Parathyroid adenoma (tissue), 2 donors: Measurements from ENCODE around the gene EPG5.

ENCODE experiments used
- H2AFZ ChIP-seq: fragments of 300-600 bp; sonication (generic); one replicate; pipeline ENCODE4 v1.7.0; 2017; ENCODE audit warnings: antibody characterized with exemption, mild to moderate bottlenecking
- H3K27ac ChIP-seq: fragments of 300-600 bp; sonication (generic); one replicate; pipeline ENCODE4 v1.7.0; 2017
- H3K27me3 ChIP-seq: fragments of 300-600 bp; sonication (generic); one replicate; pipeline ENCODE4 v1.7.0; 2017; ENCODE audit warnings: low read length; ENCODE audit not compliant: control insufficient read depth, insufficient read depth
- H3K36me3 ChIP-seq: fragments of 300-600 bp; sonication (generic); one replicate; pipeline ENCODE4 v1.7.0; 2017; ENCODE audit warnings: low read length; ENCODE audit not compliant: control insufficient read depth, insufficient read depth
- H3K4me1 ChIP-seq: fragments of 300-600 bp; sonication (generic); one replicate; pipeline ENCODE4 v1.7.0; 2017; ENCODE audit warnings: control low read depth
- H3K4me2 ChIP-seq: fragments of 300-600 bp; sonication (generic); one replicate; pipeline ENCODE4 v1.7.0; 2017; ENCODE audit warnings: low read length
- H3K4me3 ChIP-seq: fragments of 300-600 bp; sonication (generic); one replicate; pipeline ENCODE4 v1.7.0; 2017; ENCODE audit warnings: low read depth, low read length
- H3K79me2 ChIP-seq: fragments of 300-600 bp; sonication (generic); one replicate; pipeline ENCODE4 v1.7.0; 2017; ENCODE audit warnings: control low read depth
- H3K9ac ChIP-seq: fragments of 300-600 bp; sonication (generic); one replicate; pipeline ENCODE4 v1.7.0; 2017; ENCODE audit warnings: mild to moderate bottlenecking
- H3K9me3 ChIP-seq: fragments of 300-600 bp; sonication (generic); one replicate; pipeline ENCODE4 v1.7.0; 2017; ENCODE audit warnings: low read length; ENCODE audit not compliant: control insufficient read depth
- CTCF ChIP-seq: fragments of 300-600 bp; sonication (generic); IDR thresholded peaks from one replicate; pipeline ENCODE4 v1.7.0; 2017; ENCODE audit warnings: antibody characterized with exemption, mild to moderate bottlenecking
- donor health status: primary hyperparathyroidism.

The EPG5 gene

DNA sequence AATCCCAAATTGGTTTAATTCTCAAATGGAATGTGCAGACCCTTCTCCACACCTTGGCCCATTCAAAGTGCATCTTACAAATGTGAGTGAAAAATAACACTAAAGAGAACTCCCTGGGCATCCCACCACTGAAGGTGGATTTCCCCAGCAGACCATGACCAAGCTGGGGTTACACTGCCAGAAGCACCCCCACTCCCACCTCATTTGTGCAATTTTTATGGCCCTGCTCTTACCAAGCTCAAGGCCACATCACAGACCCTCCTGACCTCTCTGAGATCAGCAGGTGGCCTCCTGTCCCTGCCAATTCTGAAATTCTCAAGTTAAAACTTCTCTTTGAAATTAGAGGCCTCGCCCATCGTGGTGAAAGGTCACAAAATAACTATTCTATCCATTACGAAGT lies 120.0 kb downstream of the EPG5 start:
- peaks cover 7% of the 10 kb centered on the region for H3K4me1 ChIP-seq
- no peak overlapping the region for H3K9ac ChIP-seq
- TF ChIP-seq CTCF, result no peak
- no peak overlapping the region for H3K4me2 ChIP-seq
- H3K27me3 ChIP-seq, result no peaks in the 10 kb centered on the region
- H3K79me2 ChIP-seq, result no peaks in the 10 kb centered on the region
- no peak overlapping the region for H2AFZ ChIP-seq
- H3K27ac ChIP-seq, result no peak overlapping the region
- no peaks in the 10 kb centered on the region for H3K36me3 ChIP-seq
- H3K9me3 ChIP-seq, result no peaks in the 10 kb centered on the region
- H3K4me3 ChIP-seq, result no peak overlapping the region

GRCh38 chr18:45845410-45845809 lies 121.7 kb downstream of the EPG5 start:
- Histone ChIP-seq H3K4me2 (no peak overlapping the region), H2AFZ (no peak overlapping the region), H3K27me3 (no peaks in the 10 kb centered on the region), H3K4me1 (peaks cover 7% of the 10 kb centered on the region), H3K79me2 (no peaks in the 10 kb centered on the region), H3K4me3 (no peak overlapping the region), H3K9ac (no peak overlapping the region), H3K27ac (no peak overlapping the region), H3K9me3 (no peaks in the 10 kb centered on the region), H3K36me3 (no peaks in the 10 kb centered on the region)
- no peak for TF ChIP-seq CTCF

- Histone ChIP-seq H3K79me2 (no peaks in the 10 kb centered on the region), H3K9ac (no peak overlapping the region), H3K4me3 (no peak overlapping the region), H3K4me1 (peaks cover 7% of the 10 kb centered on the region), H2AFZ (no peak overlapping the region), H3K36me3 (no peaks in the 10 kb centered on the region), H3K27me3 (no peaks in the 10 kb centered on the region), H3K27ac (no peak overlapping the region), H3K9me3 (no peaks in the 10 kb centered on the region), H3K4me2 (no peak overlapping the region)
- TF ChIP-seq CTCF, result no peak
Measured at GRCh38 chr18:45844938-45845337, 122.2 kb downstream of the EPG5 start.

DNA sequence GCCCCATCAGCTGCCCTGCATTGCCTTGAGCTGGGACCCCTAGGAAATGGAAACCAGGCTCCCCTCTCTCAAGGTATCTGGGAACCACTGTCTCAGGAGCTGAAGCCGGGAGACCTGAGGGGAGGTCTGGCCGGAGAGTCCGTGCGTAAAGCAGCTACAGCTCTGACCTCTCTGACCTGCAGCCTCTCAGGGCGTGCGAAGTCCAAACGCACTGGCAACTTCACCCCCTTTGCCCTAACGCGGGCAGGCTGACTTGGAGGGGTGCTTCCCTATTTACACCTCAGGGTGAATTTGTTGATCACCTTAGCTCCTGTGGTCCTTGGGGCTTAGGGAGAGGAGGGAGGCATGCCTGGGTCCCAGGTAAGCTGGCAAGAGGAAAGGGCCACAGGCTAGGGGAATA lies 124.1 kb downstream of the EPG5 start:
- H3K27ac ChIP-seq, result no peak overlapping the region
- H2AFZ ChIP-seq, result no peak overlapping the region

More for the DNA sequence above, 124.1 kb downstream of the EPG5 start:
- Histone ChIP-seq H3K4me2 (no peak overlapping the region), H3K4me1 (peaks cover 7% of the 10 kb centered on the region), H3K9me3 (no peaks in the 10 kb centered on the region), H3K27me3 (no peaks in the 10 kb centered on the region), H3K4me3 (no peak overlapping the region), H3K9ac (no peak overlapping the region), H3K79me2 (no peaks in the 10 kb centered on the region), H3K36me3 (no peaks in the 10 kb centered on the region)
- no peak for TF ChIP-seq CTCF
